ENCODE measurements around the gene HCFC1R1.

The HCFC1R1 gene

DNA sequence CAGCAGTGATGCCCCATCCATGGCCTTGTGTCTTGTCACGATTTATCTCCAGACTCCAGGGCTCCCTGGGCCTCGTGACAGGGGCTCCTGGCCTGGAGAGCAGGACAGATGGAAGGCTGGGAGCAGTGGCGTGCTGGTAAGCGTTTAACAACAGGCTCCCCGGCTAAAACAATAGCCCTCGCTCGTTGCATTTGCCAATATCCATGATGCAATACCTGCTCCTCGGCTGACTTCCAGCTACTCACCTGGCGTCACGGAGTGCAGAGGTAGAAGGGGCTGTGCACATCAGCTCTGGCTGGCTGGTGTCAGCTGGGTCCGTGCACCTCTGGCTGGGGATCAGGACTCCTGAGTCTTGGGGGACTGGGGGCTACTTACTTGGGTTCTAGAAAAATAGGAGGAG is 14.5 kb upstream of the HCFC1R1 start:
- H3K4me3 ChIP-seq (ENCODE audit: low read depth, low read length) = no peak overlapping the region
- no peak for TF ChIP-seq CTCF (IDR thresholded peaks at IDR 0.05; ENCODE audit: low read depth, low read length)
- in situ Hi-C loops (cut with HindIII; ENCODE audit: low sequenced_read_pairs) = no loop called here
- DNase-seq (ENCODE audit: low read depth, low spot score) = no peak

GRCh38 chr16:3036726-3037315 is 13.1 kb upstream of the HCFC1R1 start, which contains the start of gene BICDL2:
BICDL2 (minus strand) TSS chr16:3036944; CDS start chr16:3035496, 1,448 bp downstream.
- in situ Hi-C loops (cut with HindIII; ENCODE audit: low sequenced_read_pairs) = no loop called here
- H3K4me3 ChIP-seq (ENCODE audit: low read depth, low read length) = no peak within 1 kb of the TSS

GRCh38 chr16:3035972-3036725 is 12.4 kb upstream of the HCFC1R1 start:
- no peak overlapping the region for H3K4me3 ChIP-seq (ENCODE audit: low read depth, low read length)
- no peak for DNase-seq (ENCODE audit: low read depth, low spot score)
- in situ Hi-C loops (cut with HindIII; ENCODE audit: low sequenced_read_pairs) = no loop called here
- no peak for TF ChIP-seq CTCF (IDR thresholded peaks at IDR 0.05; ENCODE audit: low read depth, low read length)

More at GRCh38 chr16:3036726-3037315, 13.1 kb upstream of the HCFC1R1 start, which contains the start of gene BICDL2:
- no peak for TF ChIP-seq CTCF (IDR thresholded peaks at IDR 0.05; ENCODE audit: low read depth, low read length)
- no peak for DNase-seq (ENCODE audit: low read depth, low spot score)

GRCh38 chr16:3035289-3035971 is 11.7 kb upstream of the HCFC1R1 start:
- TF ChIP-seq CTCF (IDR thresholded peaks at IDR 0.05; ENCODE audit: low read depth, low read length) = no peak
- no peak overlapping the region for H3K4me3 ChIP-seq (ENCODE audit: low read depth, low read length)
- no peak for DNase-seq (ENCODE audit: low read depth, low spot score)
- in situ Hi-C loops (cut with HindIII; ENCODE audit: low sequenced_read_pairs) = no loop called here

DNA sequence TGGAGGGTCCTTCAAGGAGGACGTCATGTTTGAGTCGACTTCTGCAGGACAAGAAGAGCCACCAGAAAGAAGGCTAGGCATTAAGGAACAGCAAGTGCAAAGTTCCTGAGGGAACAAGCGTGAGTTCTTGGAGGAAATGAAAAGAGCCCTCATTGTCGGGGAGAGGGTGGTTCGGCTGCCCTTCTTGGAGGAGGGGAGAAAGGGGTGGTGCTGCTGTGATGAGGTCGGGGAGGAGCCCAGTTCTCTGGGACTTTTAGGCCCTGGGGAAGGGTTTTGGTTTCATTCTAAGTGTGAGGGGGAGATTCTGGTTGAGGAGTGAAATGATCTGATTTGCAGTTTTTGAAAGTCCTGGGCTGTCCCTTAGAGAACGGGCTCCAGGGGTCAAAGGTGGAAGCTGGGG is 8.9 kb upstream of the HCFC1R1 start:
- in situ Hi-C loops (cut with HindIII; ENCODE audit: low sequenced_read_pairs) = no loop called here
- DNase-seq (ENCODE audit: low read depth, low spot score) = no peak
- H3K4me3 ChIP-seq (ENCODE audit: low read depth, low read length) = no peak overlapping the region

More for the DNA sequence above, 8.9 kb upstream of the HCFC1R1 start:
- no peak for TF ChIP-seq CTCF (IDR thresholded peaks at IDR 0.05; ENCODE audit: low read depth, low read length)
